Epithelial cell of umbilical artery (primary cell): ENCODE measurements around the gene SYT4. TPM values are rescaled to one million over a fixed set of nuclear protein-coding genes. Genes with fewer than 3 reads are reported as not detected.

Experiments
- total RNA-seq: library from RNA; depleted of rRNA; stranded (reverse); fragments of >200 nt; gene quantifications from 2 replicates; pipeline ENCODE4 v1.2.3, GENCODE V29; 2014

Gene SYT4
- total RNA-seq, result not detected in 2 replicates

GRCh38 chr18:43277164-43277600, at the start of gene SYT4:
SYT4 (minus strand) TSS chr18:43277490; CDS start chr18:43277281, 209 bp downstream.

Other genes starting within 250 kb of the SYT4 start
- gene RIT2, start 161.8 kb downstream of the SYT4 start, total RNA-seq, result not detected in 2 replicates